Urinary bladder (tissue), 4 donors: ENCODE data around the gene SHISA9. TPM values are rescaled to one million over a fixed set of nuclear protein-coding genes. Genes with fewer than 3 reads are reported as not detected.

Experiments used
- DNase-seq: peaks from one replicate; pipeline ENCODE4 v3.0.0-alpha.2; 2015; ENCODE audit errors: extremely low spot score
- H3K27ac ChIP-seq: one replicate; pipeline ENCODE4 v1.5.1; 2013; ENCODE audit warnings: low read depth, mild to moderate bottlenecking, moderate library complexity
- H3K36me3 ChIP-seq: one replicate; pipeline ENCODE4 v1.6.1; 2013; ENCODE audit warnings: mild to moderate bottlenecking, moderate library complexity; ENCODE audit not compliant: insufficient read depth
- H3K4me1 ChIP-seq: one replicate; pipeline ENCODE4 v1.6.1; 2013; ENCODE audit warnings: mild to moderate bottlenecking, moderate library complexity; ENCODE audit not compliant: insufficient read depth
- H3K4me3 ChIP-seq: one replicate; pipeline ENCODE4 v1.5.1; 2013; ENCODE audit warnings: low read depth, low read length
- WGBS: extraction: QIAGEN DNeasy Blood & Tissue Kit; methylation state at CpG from one replicate; pipeline ENCODE4 v1.1.7; 2013; 5-methylcytosine and 5-hydroxymethylcytosine counted together
- polyA plus RNA-seq: library from polyadenylated mRNA; stranded (reverse); fragments of 200-250 nt; gene quantifications from one replicate; pipeline ENCODE4 v1.2.3, GENCODE V29; 2013
- total RNA-seq: library from RNA; depleted of rRNA; stranded (reverse); fragments of >200 nt; gene quantifications from one replicate; pipeline ENCODE4 v1.2.3, GENCODE V29; 2014
- donor health status: healthy with polysubstance abuse.
- donor health status: healthy.

The SHISA9 gene
- total and polyA plus RNA-seq, 2 donors = 0.28 to 0.48 TPM

DNA sequence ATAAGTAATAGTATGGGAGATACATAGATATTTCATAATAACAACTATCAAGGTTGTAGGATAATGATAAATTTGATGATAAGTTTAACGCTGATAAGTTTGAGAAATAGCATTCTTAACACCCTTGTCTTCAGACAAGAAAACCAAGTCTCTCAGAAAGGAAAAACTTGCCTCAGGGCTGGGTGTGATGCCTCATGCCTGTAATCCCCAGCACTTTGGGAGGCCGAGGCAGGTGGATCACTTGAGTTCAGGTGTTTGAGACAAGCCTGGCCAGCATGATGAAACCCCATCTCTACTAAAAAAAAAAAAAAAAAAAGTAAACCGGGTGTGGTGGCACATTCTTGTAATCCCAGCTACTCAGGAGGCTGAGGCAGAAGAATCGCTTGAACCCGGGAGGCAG is 90.7 kb downstream of the SHISA9 start:
- 87% methylated on average over 5 of the region's 5 CpGs for WGBS
- Histone ChIP-seq H3K27ac (no peak overlapping the region), H3K4me3 (no peak overlapping the region), H3K4me1 (no peaks in the 10 kb centered on the region), H3K36me3 (no peaks in the 10 kb centered on the region)
- DNase-seq = no peak

DNA sequence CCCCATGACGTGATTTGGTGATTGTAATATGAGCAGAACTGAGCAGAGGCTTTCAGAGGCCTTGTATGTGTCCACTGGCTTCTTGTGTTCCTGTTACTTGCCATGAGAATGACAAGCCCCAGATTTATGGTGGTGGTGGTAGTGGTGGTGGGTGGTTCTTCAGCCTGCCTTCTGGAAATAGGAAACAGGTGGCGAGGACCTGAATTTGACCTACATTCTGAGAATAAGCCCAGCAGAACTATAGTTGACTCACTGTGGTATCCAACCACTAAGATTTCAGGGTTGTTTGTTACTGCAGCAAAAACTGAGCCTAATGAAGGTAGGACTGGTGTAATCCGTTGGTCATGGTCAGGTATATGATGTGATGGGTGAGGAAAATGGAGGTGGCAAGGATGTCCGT is 93.0 kb downstream of the SHISA9 start:
- Histone ChIP-seq H3K27ac (no peak overlapping the region), H3K4me3 (no peak overlapping the region), H3K4me1 (no peaks in the 10 kb centered on the region), H3K36me3 (no peaks in the 10 kb centered on the region)
- DNase-seq = no peak
- WGBS = 67% methylated on average over 4 of the region's 4 CpGs

DNA sequence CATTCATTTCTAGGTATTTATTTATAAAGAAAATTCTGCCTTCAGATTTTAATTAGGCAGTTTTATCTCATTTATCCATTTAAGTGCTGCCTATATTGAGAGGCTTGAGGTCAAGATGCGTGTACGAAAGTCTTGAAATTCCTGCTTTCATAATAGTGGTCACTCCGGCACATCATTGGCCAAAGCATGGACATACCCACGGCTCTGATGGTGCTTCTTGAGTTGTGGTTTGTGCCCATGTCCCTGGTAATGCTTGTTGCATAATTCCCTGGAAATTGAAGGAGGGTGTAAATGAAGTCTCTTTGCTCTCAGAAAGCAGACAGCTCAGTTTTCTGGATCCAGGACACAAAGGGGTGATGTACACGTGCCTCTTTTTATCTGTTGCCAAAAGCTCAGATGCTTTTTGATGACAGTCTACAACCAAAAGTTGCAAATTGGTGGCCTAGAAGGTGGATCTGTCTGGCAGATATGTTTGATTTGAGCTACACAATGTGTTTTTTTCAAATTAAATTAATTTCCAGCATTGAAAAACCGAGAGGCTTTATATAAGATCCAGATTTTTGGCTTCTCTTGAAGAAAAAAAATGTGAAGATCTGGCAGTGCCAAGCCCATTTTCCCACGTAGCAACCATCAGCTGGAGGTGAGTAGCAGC is 94.4 kb downstream of the SHISA9 start:
- Histone ChIP-seq H3K4me1 (no peaks in the 10 kb centered on the region), H3K36me3 (no peaks in the 10 kb centered on the region), H3K27ac (no peak overlapping the region), H3K4me3 (no peak overlapping the region)
- no peak for DNase-seq
- 67% methylated on average over 7 of the region's 7 CpGs for WGBS

GRCh38 chr16:12998361-12999085 is 97.1 kb downstream of the SHISA9 start:
- Histone ChIP-seq H3K4me3 (no peak overlapping the region), H3K27ac (no peak overlapping the region), H3K36me3 (no peaks in the 10 kb centered on the region), H3K4me1 (no peaks in the 10 kb centered on the region)
- no peak for DNase-seq
- WGBS = 85% methylated on average over 7 of the region's 7 CpGs

- 87% methylated on average over 3 of the region's 3 CpGs for WGBS
- Histone ChIP-seq H3K4me1 (no peaks in the 10 kb centered on the region), H3K4me3 (no peak overlapping the region), H3K36me3 (no peaks in the 10 kb centered on the region), H3K27ac (no peak overlapping the region)
- DNase-seq = no peak
These were observed 98.0 kb downstream of the SHISA9 start for GRCh38 chr16:12999368-12999767.

DNA sequence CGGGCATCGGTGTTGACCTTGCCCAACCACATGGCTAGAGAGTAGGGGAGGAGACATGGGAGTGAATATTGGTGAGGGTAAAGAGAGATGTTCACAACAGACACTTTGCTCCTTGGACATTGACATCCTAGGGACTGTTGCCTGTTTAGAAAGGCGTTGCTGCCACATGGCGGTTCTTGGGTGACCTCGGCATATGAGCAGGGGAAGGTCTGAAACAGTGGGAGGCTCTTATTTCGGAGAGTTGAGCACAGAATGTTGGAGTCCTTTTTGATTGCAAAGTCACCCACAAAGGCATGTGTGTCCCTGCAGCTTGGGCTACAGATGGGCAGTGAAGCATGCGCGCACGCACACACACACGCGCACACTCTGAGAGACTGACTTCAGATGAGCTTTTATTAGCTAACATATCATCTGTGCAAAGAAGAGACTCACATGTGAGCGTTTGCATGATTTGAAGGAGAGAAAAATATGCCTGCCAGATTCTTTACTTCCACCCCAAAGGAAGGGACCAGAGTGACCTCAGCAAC is 104.4 kb downstream of the SHISA9 start:
- 80% methylated on average over 12 of the region's 12 CpGs for WGBS

GRCh38 chr16:13012601-13013000 is 111.2 kb downstream of the SHISA9 start:
- H3K36me3 ChIP-seq = no peaks in the 10 kb centered on the region
- H3K4me1 ChIP-seq = no peaks in the 10 kb centered on the region
- 26% methylated on average over 4 of the region's 4 CpGs for WGBS
- no peak for DNase-seq
- H3K4me3 ChIP-seq = no peak overlapping the region
- H3K27ac ChIP-seq = no peak overlapping the region

More for the DNA sequence above, 104.4 kb downstream of the SHISA9 start:
- Histone ChIP-seq H3K4me3 (no peak overlapping the region), H3K36me3 (no peaks in the 10 kb centered on the region), H3K27ac (no peak overlapping the region), H3K4me1 (no peaks in the 10 kb centered on the region)
- no peak for DNase-seq

DNA sequence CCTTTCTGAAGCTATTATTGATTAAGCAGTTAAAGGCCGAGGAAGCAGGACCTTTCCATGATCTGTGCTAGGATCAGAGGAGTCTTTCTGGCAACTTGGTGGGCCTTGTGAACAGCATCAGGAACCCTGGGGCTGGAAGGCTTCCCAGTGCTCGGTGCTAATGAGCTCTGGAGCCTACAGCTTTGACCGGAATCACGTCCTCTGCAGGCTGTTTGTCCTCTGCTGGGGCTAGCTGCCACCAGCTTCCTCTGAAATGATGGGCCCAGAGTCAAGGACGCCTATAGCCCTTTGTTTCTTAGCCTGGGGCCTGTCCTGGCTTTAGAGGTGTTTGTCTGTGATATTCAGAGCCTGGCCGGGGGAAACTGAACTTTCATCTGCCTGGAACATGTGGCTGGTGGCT is 111.6 kb downstream of the SHISA9 start:
- H3K36me3 ChIP-seq = no peaks in the 10 kb centered on the region
- no peak overlapping the region for H3K4me3 ChIP-seq

GRCh38 chr16:13014476-13014875 is 113.1 kb downstream of the SHISA9 start:
- Histone ChIP-seq H3K36me3 (no peaks in the 10 kb centered on the region), H3K4me3 (no peak overlapping the region), H3K27ac (no peak overlapping the region), H3K4me1 (no peaks in the 10 kb centered on the region)
- no peak for DNase-seq
- WGBS = 6% methylated on average over 2 of the region's 2 CpGs

More for the DNA sequence above, 111.6 kb downstream of the SHISA9 start:
- 31% methylated on average over 6 of the region's 6 CpGs for WGBS
- DNase-seq = no peak
- no peak overlapping the region for H3K27ac ChIP-seq
- no peaks in the 10 kb centered on the region for H3K4me1 ChIP-seq

GRCh38 chr16:13018026-13018425 is 116.6 kb downstream of the SHISA9 start:
- H3K4me1 ChIP-seq = no peaks in the 10 kb centered on the region
- WGBS = 60% methylated on average over 5 of the region's 5 CpGs
- no peaks in the 10 kb centered on the region for H3K36me3 ChIP-seq
- no peak for DNase-seq
- H3K27ac ChIP-seq = no peak overlapping the region
- H3K4me3 ChIP-seq = no peak overlapping the region

DNA sequence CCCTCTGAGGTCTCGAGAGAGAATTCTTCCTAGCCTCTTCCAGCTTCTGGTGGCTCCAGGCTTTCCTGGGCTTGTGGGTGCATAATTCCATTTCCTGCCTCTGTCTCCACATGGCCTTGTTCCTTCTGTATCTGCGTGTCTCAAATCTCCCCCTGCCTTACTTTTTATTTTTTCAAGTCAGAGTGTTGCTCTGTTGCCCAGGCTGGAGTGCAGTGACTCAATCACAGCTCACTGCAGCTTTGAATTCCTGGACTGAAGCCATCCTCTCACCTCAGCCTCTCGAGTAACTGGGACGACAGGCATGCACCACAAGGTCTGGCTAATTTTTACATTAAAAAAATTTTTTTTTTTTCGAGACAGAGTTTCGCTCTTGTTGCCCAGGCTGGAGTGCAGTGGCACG is 120.6 kb downstream of the SHISA9 start:
- Histone ChIP-seq H3K27ac (no peak overlapping the region), H3K4me3 (no peak overlapping the region), H3K36me3 (no peaks in the 10 kb centered on the region), H3K4me1 (no peaks in the 10 kb centered on the region)
- WGBS = 79% methylated on average over 7 of the region's 7 CpGs
- DNase-seq = no peak

DNA sequence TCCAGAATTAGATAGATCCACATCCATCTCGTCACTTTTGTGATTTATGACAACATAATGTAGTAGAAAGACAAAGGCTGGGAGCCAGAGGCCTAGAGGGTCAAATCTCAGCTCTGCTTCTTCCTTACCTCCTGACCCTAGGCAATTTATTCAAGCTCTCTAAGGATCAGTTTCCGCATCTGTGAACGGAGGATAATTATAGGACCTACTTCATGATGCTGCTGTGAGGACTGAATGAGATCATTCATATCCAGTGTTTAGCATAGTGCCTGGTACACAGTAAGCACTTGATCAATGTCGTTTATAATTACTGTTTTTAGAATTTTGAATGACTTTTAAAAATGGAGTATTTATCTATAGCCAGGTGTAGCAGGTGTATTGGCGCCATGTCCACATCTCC is 128.4 kb downstream of the SHISA9 start:
- no peak overlapping the region for H3K4me3 ChIP-seq
- WGBS = 56% methylated on average over 5 of the region's 5 CpGs

DNA sequence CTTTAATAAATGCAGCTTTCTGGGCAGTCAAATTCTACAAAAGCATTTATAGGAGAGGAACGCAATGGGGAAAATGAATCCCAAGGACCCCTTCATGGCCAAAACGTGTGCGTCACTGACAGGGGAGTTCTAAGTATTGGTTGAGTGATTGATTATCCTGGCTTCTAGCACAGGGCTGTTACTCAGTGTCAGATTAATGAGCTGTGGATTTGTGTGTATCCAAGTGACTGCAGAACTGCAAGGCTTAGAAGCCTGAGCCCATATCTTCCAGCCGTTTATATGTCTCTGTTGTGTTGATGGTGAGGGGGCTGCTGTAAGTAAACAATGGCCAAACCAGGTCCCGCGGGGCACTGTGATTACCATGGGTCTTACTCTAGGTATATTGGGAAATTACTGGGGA is 129.4 kb downstream of the SHISA9 start:
- no peak overlapping the region for H3K4me3 ChIP-seq
- no peak for DNase-seq
- H3K36me3 ChIP-seq = no peaks in the 10 kb centered on the region
- H3K4me1 ChIP-seq = no peaks in the 10 kb centered on the region
- 46% methylated on average over 6 of the region's 6 CpGs for WGBS
- no peak overlapping the region for H3K27ac ChIP-seq

More for the DNA sequence above, 128.4 kb downstream of the SHISA9 start:
- no peak overlapping the region for H3K27ac ChIP-seq
- H3K36me3 ChIP-seq = no peaks in the 10 kb centered on the region
- DNase-seq = no peak
- H3K4me1 ChIP-seq = no peaks in the 10 kb centered on the region

DNA sequence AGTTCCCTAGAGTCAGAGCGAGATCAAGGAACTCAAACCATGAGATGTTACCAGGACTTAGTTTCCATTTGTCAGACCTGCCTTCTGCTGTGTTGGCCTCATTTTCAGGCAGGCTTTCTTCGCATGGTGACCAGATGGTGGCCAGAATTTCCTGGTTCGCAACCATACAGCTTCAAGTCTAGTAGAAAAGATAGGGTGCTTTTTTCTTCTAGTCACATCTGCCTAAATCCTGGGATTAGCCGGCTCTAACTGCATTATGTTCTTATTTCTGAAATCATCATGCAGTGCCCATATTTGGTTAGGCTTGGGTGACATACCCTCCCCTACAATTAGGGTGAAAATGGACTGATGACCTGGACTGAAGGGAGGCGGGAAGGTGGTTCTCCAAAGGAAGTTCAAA is 131.5 kb downstream of the SHISA9 start:
- Histone ChIP-seq H3K4me1 (no peaks in the 10 kb centered on the region), H3K27ac (no peak overlapping the region), H3K4me3 (no peak overlapping the region), H3K36me3 (no peaks in the 10 kb centered on the region)
- WGBS = 90% methylated on average over 5 of the region's 5 CpGs
- DNase-seq = no peak
